ENCODE results near the gene EDNRA. TPM values are rescaled to one million over a fixed set of nuclear protein-coding genes. Genes with fewer than 3 reads are reported as not detected.

The EDNRA gene
- total and polyA plus RNA-seq, 9 of the 15 experiments (the other 6 are each of a cell fraction or from before 2014, with no cell fraction given) = not detected

DNA sequence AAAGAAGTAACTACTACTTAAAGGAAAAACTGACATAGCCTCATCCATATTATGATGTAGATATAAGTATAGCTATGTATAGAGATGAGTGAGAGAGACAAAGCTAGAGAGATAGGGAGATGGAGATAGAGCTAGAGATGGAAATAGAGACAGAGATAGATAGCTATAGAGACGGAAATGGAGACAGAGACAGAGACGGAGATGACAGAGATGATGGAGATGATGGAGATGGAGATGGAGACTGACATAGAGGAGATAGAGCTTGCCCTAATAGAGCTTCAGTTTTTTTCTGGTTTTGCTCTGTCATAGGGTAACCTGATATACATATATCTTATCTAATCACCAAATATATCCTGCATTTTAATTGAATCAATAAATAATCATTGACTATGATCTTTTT lies 4.3 kb downstream of the EDNRA start:
- Histone ChIP-seq H2AFZ (ENCODE audit: low read depth, low read length) (no peak overlapping the region), H3K9me1 (ENCODE audit: control insufficient read depth, insufficient read depth, low read length) (no peaks in the 10 kb centered on the region), H3K27me3 (ENCODE audit: control insufficient read depth in 2 of 2, insufficient read depth in 2 of 2, low read length in 2 of 2) (peaks cover 0 to 16% of the 10 kb centered on the region in 2 experiments; a peak in 2 of 5 replicates), H3K4me2 (ENCODE audit: insufficient read depth, low read length) (no peak overlapping the region), H3K9ac (ENCODE audit: insufficient read depth in 1 of 2, low read depth in 2 of 2, low read length in 2 of 2) (no peak overlapping the region), H4K20me1 (replicated peaks; ENCODE audit: control insufficient read depth, insufficient read depth, low read length) (no peaks in the 10 kb centered on the region), H3K9me3 (replicated peaks; ENCODE audit: control insufficient read depth, insufficient read depth, low read depth, low read length) (no peaks in the 10 kb centered on the region), H3K4me1 (replicated peaks in 1 of 2; ENCODE audit: control insufficient read depth in 2 of 2, insufficient read depth in 2 of 2, low read length in 2 of 2) (no peaks in the 10 kb centered on the region), H3K27ac (ENCODE audit: extremely low read depth, low read depth, low read length) (no peak overlapping the region), H3K4me3 (no peak overlapping the region), H3K36me3 (ENCODE audit: control insufficient read depth, insufficient read depth, low read length) (no peaks in the 10 kb centered on the region), H3K79me2 (ENCODE audit: control insufficient read depth, insufficient read depth, low read length) (no peaks in the 10 kb centered on the region)
- TF ChIP-seq, protein P1, sequence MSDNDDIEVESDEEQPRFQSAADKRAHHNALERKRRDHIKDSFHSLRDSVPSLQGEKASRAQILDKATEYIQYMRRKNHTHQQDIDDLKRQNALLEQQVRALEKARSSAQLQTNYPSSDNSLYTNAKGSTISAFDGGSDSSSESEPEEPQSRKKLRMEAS (CRISPR knock-in tag; IDR thresholded peaks at IDR 0.05) = no peak
- TF ChIP-seq, protein P2, sequence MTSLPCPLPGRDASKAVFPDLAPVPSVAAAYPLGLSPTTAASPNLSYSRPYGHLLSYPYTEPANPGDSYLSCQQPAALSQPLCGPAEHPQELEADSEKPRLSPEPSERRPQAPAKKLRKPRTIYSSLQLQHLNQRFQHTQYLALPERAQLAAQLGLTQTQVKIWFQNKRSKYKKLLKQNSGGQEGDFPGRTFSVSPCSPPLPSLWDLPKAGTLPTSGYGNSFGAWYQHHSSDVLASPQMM (CRISPR knock-in tag; IDR thresholded peaks at IDR 0.05) = no peak
- no peak for TF ChIP-seq ILK (tag; IDR thresholded peaks at IDR 0.05; ENCODE audit: borderline replicate concordance, low read depth)
- no peak for TF ChIP-seq MBD2 (IDR thresholded peaks at IDR 0.05; ENCODE audit: borderline replicate concordance, low read depth)
- ATAC-seq (no peak), FAIRE-seq (no peak), DNase-seq (ENCODE audit: extremely low read depth in 1 of 4, low spot score in 3 of 4) (no peak)
- intact Hi-C loops (cut with micrococcal nuclease) = no loop called here
- ChIA-PET CTCF (ENCODE audit: low intra/inter-chr PET ratio) (no interaction called here), POLR2A (no interaction called here)
- in situ Hi-C loops (cut with MboI) = no loop called here
- WGBS (ENCODE audit: insufficient coverage, low coverage, missing lambda C conversion rate) = 0% methylated on average over 2 of the region's 2 CpGs
- no TSS peak for BruUV-seq (replicated peaks)

DNA sequence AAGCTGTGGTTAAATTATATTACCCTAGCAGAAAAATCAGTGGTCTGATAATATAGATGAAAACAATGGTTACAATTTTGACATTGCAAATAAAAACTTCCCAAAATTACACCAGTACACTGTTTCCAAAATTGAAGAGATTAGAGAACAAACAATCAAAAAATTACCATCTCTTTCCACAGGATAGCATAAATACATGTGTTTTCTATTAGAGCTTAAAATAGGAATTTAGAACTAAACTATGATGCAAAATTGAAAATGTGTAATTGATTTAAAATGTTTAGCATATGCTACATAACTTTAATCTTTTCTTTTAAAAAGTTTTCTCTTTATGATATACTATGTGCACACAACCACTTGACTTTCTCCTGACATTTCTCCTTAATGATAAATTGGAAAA lies 6.7 kb downstream of the EDNRA start:
- DNase-seq (ENCODE audit: extremely low read depth in 1 of 4, low spot score in 3 of 4) (no peak), FAIRE-seq (no peak), ATAC-seq (no peak)
- no peaks in the 10 kb centered on the region for H3K9me3 ChIP-seq (replicated peaks; ENCODE audit: control insufficient read depth, insufficient read depth, low read depth, low read length)
- H3K4me1 ChIP-seq (replicated peaks in 1 of 2; ENCODE audit: control insufficient read depth in 2 of 2, insufficient read depth in 2 of 2, low read length in 2 of 2) = no peaks in the 10 kb centered on the region
- H2AFZ ChIP-seq (ENCODE audit: low read depth, low read length) = no peak overlapping the region
- in situ Hi-C loops (cut with MboI) (no loop called here), intact Hi-C loops (cut with micrococcal nuclease) (no loop called here)
- H3K27ac ChIP-seq (ENCODE audit: extremely low read depth, low read depth, low read length) = no peak overlapping the region
- H3K4me3 ChIP-seq = no peak overlapping the region
- ChIA-PET CTCF (ENCODE audit: low intra/inter-chr PET ratio) (no interaction called here), POLR2A (no interaction called here)
- BruUV-seq (replicated peaks) = no TSS peak
- H3K4me2 ChIP-seq (ENCODE audit: insufficient read depth, low read length) = no peak overlapping the region
- no peaks in the 10 kb centered on the region for H3K27me3 ChIP-seq (ENCODE audit: control insufficient read depth in 2 of 2, insufficient read depth in 2 of 2, low read length in 2 of 2)
- no peaks in the 10 kb centered on the region for H3K36me3 ChIP-seq (ENCODE audit: control insufficient read depth, insufficient read depth, low read length)
- H3K79me2 ChIP-seq (ENCODE audit: control insufficient read depth, insufficient read depth, low read length) = no peaks in the 10 kb centered on the region
- no peaks in the 10 kb centered on the region for H3K9me1 ChIP-seq (ENCODE audit: control insufficient read depth, insufficient read depth, low read length)
- no peaks in the 10 kb centered on the region for H4K20me1 ChIP-seq (replicated peaks; ENCODE audit: control insufficient read depth, insufficient read depth, low read length)
- no peak overlapping the region for H3K9ac ChIP-seq (ENCODE audit: insufficient read depth in 1 of 2, low read depth in 2 of 2, low read length in 2 of 2)
- TF ChIP-seq, protein P3, sequence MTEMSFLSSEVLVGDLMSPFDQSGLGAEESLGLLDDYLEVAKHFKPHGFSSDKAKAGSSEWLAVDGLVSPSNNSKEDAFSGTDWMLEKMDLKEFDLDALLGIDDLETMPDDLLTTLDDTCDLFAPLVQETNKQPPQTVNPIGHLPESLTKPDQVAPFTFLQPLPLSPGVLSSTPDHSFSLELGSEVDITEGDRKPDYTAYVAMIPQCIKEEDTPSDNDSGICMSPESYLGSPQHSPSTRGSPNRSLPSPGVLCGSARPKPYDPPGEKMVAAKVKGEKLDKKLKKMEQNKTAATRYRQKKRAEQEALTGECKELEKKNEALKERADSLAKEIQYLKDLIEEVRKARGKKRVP (CRISPR knock-in tag; IDR thresholded peaks at IDR 0.05) = no peak
- TF ChIP-seq FOXJ2 (tag; IDR thresholded peaks at IDR 0.05) = no peak
- TF ChIP-seq SETDB1 (IDR thresholded peaks at IDR 0.05; ENCODE audit: low read length) = no peak
- TF ChIP-seq, protein P4, sequence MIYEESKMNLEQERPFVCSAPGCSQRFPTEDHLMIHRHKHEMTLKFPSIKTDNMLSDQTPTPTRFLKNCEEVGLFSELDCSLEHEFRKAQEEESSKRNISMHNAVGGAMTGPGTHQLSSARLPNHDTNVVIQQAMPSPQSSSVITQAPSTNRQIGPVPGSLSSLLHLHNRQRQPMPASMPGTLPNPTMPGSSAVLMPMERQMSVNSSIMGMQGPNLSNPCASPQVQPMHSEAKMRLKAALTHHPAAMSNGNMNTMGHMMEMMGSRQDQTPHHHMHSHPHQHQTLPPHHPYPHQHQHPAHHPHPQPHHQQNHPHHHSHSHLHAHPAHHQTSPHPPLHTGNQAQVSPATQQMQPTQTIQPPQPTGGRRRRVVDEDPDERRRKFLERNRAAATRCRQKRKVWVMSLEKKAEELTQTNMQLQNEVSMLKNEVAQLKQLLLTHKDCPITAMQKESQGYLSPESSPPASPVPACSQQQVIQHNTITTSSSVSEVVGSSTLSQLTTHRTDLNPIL (CRISPR knock-in tag; IDR thresholded peaks at IDR 0.05) = no peak
- no peak for TF ChIP-seq NCOA2 (IDR thresholded peaks at IDR 0.05; ENCODE audit: partially characterized antibody in 2 of 2)
